ENCODE data around the gene PDZRN4.
"Not testable (repeated sequence)": the region's sequence is repeated elsewhere in the genome, so short reads cannot be mapped to it uniquely, and the experiment has no call there.

PDZRN4 gene

DNA sequence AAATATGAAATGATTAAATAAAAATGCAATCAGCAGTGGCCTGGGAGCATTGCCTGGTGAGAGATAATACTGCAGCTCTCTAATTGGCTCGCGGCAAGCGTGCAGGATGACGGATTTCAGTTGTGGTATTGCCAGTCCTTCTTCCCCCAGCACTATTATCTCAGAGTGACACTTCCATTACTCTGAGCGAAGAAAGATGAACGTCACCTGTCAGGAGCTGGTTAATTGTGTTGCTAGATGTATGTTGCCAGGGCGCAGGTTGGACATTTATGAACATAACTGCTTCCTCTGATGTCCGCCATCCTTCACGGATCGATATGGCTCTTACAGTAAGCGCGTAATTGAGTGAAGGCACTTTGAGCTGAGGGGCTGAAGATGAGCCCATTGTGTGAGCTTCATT lies 374.9 kb downstream of the PDZRN4 start:
- no peak for DNase-seq (ENCODE audit: low spot score)

DNA sequence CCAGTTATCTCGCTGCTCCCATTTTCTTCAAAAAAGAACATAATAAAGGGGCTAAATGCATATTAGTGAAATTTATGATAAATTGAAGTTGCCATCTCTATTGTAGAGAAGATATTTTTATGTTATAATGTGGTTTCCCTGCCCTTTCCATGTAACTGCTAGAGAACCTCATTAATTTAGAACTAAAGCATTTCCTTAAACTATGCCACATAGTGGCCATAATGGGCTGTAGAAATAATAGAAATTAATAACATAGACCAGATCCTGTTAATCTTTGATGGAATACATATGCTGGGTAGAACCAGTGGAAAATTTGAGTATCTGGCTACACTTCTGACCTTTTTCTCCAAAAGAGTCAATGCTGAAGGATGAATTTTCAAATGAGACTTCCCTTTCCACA lies 376.7 kb downstream of the PDZRN4 start:
- DNase-seq (ENCODE audit: low spot score), result no peak

DNA sequence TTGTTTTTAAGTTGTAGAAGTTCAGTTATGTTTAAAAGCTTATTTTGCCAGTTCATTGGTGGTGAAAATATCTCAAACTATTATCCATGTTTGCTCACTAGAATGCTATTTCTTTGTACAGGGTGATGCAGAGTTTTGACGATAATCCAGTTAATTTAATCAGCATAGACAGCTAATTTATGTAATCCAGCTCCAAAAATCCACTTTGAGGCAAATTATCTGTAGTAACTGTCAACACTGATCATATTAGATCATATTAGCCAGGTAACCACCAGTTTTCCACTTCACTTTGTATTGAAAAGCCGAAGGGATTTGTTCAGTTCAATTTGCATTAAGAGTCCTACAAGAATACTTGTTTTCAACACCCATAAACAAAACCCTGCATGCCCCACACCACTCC lies 378.6 kb downstream of the PDZRN4 start:
- DNase-seq (ENCODE audit: low spot score), result no peak

DNA sequence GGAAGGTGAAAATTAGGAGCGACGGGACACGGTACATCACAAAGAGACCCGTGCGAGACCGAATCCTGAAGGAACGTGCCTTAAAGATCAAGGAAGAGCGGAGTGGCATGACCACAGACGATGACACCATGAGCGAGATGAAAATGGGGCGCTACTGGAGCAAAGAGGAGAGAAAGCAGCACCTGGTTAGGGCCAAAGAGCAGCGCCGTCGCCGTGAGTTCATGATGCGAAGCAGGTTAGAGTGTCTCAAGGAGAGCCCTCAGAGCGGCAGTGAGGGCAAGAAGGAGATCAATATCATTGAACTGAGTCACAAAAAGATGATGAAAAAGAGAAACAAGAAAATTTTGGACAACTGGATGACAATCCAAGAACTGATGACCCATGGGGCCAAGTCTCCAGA lies 385.3 kb downstream of the PDZRN4 start:
- DNase-seq (ENCODE audit: low spot score), result no peak

DNA sequence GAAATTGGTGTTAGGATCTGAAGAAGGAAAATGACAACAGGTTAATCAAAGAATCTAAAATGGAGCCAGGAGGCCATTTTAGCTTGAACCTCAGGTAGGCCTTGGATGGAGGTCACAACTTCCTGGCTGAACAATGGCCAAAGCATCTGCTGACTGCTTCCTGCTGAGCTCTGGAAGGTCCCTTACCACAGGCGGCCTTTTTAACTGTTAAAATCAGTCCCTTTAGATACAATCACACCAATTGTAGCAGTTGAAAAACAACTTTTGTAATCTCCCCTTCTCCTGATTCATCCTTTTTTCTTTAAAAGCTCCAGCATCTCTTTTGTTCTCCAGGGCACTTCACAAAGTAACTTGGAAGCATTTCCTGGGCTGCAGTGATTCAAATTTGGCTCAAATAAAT lies 388.8 kb downstream of the PDZRN4 start:
- no peak for DNase-seq (ENCODE audit: low spot score)

DNA sequence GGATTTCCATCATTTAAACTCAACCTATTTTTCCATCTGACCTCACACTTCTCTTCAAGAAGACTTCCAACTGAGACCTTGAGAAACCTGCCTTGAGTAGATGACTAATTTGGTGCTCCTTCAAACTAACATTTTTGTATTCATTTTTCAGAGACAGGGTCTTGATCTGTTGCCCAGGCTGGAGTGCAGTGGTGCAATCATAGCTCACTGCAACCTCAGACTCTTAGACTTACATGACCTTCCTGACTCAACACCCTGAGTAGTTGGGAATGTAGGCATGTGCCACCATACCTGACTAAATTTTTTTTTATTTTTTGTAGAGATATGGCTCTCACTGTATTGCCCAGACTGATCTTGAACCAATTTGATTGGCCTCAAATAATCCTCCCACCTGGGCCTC lies 389.9 kb downstream of the PDZRN4 start:
- DNase-seq (ENCODE audit: low spot score), result no peak

DNA sequence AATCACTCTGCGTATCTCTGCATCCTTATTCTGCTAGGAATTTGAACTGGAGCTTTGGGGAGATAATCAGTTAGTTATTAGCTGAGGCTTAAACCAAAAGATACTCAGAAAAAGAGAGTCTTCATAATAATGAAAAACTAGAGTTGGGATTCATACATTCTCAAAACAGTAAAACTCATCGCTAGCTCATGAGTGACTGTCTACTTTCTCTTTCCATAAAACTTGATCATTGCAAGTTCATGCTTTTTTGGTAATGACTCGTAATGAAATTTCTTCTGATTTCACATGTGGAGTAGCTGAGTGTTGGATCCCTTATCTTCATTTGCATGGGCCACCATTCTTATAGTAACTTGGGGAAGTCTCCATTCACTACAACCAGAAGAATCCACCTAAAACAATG lies 397.7 kb downstream of the PDZRN4 start:
- DNase-seq (ENCODE audit: low spot score), result no peak

DNA sequence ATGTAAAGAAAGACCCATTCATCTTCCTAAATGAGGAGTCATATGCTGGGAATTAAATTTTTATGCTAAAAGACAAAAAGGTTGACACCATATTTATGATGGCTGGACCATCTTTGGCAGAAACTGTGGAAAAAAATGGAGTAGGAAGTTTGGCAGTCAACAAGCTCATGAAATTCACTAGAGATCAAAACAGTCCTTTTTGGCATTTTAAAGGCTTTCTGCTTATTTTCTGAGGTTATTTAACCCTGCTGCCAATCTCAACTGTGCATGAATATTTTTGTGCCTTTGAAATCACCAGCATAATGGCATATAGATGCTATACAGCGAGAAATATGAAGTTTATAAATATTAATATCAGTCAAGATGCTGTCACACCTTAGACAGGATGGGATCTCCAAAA lies 399.5 kb downstream of the PDZRN4 start:
- DNase-seq (ENCODE audit: low spot score), result no peak

DNA sequence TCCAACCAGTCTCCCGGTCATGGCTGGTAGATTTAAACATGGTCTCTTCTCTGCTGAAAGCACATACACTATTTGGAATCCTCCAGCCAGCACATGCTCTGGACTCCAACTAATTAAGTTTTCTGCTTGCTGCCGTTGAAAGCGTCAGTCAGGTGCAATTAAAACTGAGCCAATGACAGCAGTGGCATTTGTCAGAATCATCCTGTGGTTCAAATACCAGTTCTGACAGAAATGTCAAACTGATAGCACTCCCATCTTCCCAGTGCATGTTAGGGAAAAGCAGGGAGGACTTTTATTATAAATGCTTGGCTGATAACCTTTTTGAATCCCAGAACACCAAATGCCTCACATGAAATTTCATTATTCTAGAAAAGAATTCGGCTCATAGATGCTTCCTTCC lies 401.8 kb downstream of the PDZRN4 start:
- no peak for DNase-seq (ENCODE audit: low spot score)

DNA sequence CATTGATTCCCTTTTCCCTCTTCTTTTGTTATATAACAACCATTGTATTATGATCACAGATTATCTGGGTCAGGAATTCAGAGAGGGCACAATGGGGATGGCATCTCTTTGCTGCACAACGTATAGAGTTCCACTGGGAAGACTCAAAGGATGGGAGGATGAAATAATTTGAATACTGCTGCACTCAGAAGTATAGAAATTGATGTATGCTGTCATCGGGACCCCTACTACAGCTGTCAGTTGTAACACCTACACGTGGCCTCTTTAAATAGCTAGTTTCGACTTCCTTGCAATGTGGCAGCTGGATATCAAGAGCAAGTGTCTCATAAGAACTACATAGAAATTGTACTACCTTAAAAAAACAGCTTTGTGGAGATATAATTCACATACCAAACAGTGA lies 408.1 kb downstream of the PDZRN4 start:
- no peak for DNase-seq (ENCODE audit: low spot score)

DNA sequence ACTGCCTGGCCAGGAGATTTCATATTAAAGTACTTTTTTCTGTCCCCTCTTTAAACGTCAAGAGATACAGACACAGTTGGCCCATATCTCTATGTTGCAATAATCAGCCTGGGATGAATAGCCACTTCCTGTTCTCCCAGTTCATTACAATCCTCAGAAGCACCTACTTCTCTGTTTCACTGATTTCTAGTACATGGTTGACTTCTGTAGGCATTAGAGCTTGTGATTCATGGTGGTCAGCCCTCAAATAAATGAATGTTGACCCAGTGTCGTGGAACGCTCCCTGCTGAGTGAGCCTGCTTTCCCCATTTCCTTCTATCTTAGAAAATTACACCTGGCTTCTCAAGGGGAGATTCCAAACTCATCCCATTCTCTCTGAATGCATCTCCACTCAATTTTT lies 416.7 kb downstream of the PDZRN4 start:
- peak; percentile 4 for DNase-seq (ENCODE audit: low spot score)

DNA sequence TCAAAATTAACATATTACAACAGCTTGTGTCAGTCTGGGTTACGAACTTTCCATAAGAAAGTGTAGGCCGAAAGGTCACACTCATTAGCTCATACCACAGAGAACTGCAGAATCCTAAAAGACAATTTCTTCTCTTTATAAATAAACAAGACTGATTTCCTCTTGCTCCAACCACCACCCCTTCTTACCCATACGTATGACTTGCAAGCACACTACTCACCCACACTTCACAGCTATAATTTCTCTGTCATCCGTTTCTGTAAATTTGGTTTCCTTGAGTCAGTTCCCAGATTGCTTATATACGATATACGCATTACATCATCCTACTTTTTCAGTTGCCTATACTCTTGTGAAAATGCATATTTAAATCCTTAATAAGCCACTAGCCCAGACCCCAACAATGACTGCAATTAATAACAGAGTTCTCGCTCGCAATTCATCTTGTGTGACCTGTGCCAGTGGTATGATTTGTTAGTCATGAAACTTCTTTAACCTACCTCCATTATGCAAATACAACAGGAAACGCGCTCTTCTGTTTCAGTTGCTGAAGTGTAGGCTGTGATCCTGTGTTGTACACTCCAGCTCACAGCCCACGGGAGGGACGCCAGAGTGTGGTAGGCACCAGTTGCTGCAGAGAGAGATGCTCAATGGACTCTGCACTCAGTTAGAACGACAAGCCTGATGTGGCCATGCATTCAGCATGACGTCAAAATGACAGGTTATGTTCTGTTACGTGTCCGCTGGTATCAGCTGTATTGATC lies 417.6 kb downstream of the PDZRN4 start:
- no peak for DNase-seq (ENCODE audit: low spot score)

DNA sequence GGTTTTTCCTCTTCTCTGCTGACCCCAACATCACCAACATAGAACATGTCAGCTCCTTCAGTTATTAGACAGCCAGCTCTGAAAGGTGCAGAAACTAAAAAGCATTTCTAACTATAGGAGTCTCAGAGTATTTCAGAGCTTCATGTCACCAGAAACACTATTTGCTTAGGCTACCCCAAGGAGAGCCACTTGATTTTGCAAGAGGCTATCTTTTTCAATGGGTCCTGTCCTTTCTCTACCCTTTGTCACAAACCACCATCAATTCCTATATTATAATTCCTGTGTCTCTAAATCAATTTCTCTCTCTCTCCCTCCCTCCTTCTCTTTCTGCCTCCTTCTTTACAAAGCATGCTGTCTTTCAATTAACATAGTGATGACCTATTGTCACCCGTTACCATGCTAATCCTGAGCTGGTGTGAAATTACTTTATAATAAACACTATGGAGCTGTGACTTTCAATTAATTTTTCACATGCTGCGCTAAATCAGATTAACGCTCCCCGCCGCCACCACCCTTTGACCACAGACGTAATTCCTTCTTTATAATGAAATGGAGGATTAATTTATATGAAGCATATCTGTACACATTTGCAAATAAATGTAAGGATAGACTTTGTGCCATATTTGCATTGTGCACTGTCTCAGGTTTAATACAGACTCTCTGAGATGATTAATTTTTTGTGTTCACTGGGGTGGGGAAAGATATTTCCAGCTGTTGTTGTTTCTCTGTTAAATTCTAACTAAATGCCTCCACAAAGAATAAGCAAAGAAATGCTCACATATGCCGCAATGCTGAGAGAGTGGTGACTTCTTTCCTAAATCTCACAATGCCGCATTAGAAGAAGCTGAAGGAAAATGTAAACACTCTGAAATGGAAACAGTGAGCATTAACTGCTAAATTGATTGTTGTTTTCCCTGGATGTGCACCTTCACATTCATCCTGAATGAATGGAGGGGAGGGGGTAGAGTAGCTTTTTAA lies 418.6 kb downstream of the PDZRN4 start:
- no peak for DNase-seq (ENCODE audit: low spot score)

DNA sequence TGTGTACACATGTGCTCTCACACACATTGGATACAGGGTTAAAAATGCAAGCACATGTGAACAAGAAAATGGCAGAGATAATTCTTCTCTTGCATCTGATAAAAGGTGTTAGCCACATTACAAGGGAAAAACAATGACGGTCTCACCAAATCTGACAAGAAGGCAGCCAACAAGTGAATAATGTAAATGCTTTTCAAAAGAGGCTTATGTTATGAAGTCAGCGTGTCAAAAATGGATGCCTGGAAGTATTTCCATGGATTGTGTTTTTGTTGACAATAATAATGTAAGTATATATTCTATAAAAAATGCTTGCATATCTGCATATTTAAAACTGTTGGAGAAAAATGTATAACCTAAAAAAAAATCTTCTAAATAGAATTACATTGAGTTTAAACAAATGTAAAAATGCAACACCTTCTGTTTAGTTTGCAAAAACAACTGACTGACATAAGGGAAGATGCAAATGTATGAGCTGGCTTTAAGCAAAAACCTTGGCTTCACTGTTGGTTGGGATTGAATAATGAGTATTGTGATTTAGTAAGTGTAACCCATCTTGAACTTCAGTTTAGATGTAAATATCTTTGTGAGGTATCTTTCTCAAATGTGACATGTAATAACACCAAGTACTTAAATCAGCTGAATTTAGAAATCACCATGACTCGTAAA lies 424.9 kb downstream of the PDZRN4 start:
- DNase-seq (ENCODE audit: low spot score), result no peak

DNA sequence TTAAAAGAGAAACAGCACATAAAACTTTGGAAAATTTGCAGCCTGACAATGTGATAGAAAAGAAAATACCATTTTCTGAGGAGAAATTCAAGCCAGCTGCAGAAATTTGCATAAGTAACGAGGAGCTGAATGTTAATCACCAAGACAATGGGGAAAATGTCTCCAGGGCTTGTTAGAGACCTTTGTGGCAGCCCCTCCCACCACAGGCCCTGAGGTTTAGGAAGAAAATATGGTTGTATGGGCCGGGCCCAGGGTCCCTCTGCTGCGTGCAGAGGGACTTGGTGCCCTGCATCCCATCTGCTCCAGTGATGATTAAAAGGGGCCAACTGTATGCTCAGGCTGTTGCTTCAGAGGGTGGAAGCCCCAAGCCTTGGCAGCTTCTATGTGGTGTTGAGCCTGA lies 427.1 kb downstream of the PDZRN4 start:
- not testable (repeated sequence) for DNase-seq (ENCODE audit: low spot score)

DNA sequence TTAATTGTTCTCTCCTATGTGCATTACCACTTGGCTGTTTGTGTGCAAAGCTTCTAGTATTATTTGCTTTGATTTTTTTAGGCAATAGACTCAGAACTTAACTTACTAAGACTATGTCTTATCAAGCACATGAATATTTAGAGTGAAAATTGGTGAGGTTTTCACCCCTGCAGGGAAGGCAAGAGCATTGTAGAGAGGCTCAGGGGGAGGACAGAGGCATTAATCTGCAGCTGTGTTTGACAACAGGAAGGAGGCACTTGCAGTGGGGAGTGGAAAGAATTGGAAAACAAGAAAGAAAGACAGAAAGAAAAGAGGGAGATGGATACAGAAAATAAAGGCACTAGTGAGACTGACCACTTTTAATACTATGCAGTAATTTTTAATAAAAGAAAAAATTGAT lies 431.6 kb downstream of the PDZRN4 start:
- no peak for DNase-seq (ENCODE audit: low spot score)

DNA sequence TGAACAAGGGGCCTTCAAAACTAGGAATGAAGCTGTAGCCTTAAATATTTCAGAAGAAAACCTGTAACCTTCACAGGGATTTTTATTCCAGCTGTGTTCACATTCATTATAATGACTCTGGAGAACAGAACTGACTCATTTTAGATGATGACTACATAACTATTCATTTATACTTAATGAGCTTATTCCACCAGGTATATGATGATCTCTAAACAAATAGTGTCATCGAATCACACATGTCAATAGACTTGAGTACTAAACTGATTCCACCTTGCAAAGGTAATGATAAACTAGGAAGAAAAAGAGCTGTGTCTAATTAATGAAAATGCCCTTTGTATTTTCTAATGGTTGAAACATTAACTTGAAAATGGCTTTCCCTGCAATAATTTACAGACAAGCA lies 433.2 kb downstream of the PDZRN4 start:
- no peak for DNase-seq (ENCODE audit: low spot score)

All from Ammon's horn (tissue), 1 donor.